SH-SY5Y (cell line): ENCODE results near the gene HIVEP3.

Source experiments
- GATA2 ChIP-seq: IDR thresholded peaks from 2 replicates; pipeline ENCODE4 v1.6.1; 2011; ENCODE audit warnings: mild to moderate bottlenecking, low read depth, low read length
- GATA3 ChIP-seq: IDR thresholded peaks from 2 replicates; pipeline ENCODE4 v1.6.1; 2011; ENCODE audit warnings: low read depth, mild to moderate bottlenecking, low read length, moderate library complexity

GRCh38 chr1:41486053-41486370, 432.7 kb downstream of the HIVEP3 start:
- no peak for TF ChIP-seq GATA2
- TF ChIP-seq GATA3 = no peak
